HCT116 (cell line): ENCODE measurements around the gene ZNF576. TPM values are rescaled to one million over a fixed set of nuclear protein-coding genes. Genes with fewer than 3 reads are reported as not detected.

Experiments used
- ATAC-seq: fragments of 200-7000 bp; cut with Tn5 transposase; 2 replicates; pipeline ENCODE4 v1.9.1; 2020; ENCODE audit warnings: mild to moderate bottlenecking, moderate library complexity
- BruUV-seq: library from RNA; stranded (reverse); fragments of 400-500 nt; replicated peaks from 2 replicates; lab custom pipeline; 2021; lab: Mats Ljungman, UMichigan
- CTCF ChIA-PET: fragments of 300-600 bp; sonication (Branson Sonifier 250); formaldehyde crosslinking; loops from one replicate; lab custom pipeline; 2021; ENCODE audit warnings: antibody characterized with exemption; lab: Charles Lee
- POLR2A ChIA-PET: fragments of 300-600, 350-600 bp; sonication (Branson Sonifier 250); formaldehyde crosslinking; loops from one replicate; lab custom pipeline; 2021; ENCODE audit warnings: antibody characterized with exemption; lab: Charles Lee
- RAD21 ChIA-PET, 2 experiments: fragments of 300-600 bp; sonication (Branson Sonifier 250); formaldehyde crosslinking; loops; one replicate each; lab custom pipeline; 2023; ENCODE audit warnings: low total read pairs in 2 of 2; ENCODE audit not compliant: uncharacterized antibody in 2 of 2, unreplicated experiment in 2 of 2, low non-redundant PET in 1 of 2; lab: Charles Lee
- DNase-seq: peaks from one replicate; pipeline ENCODE4 v3.0.0-alpha.2; 2010; ENCODE audit warnings: low read depth, low spot score
- H2AFZ ChIP-seq: fragments of 200-600 bp; shearing (Covaris generic), sonication (generic); 2 replicates; pipeline ENCODE4 v1.6.1; 2017; ENCODE audit warnings: low read depth, mixed run types, mixed read lengths, antibody characterized with exemption, low read length; ENCODE audit not compliant: poor library complexity, severe bottlenecking
- H3K27ac ChIP-seq: 2 replicates; pipeline ENCODE4 v1.5.1; 2012; ENCODE audit warnings: low read depth, low read length
- H3K27me3 ChIP-seq: fragments of 200-600 bp; sonication (generic); 2 replicates; pipeline ENCODE4 v1.6.1; 2016; ENCODE audit warnings: mixed run types, low read length, mixed read lengths; ENCODE audit not compliant: insufficient read depth
- H3K36me3 ChIP-seq, 2 experiments: fragments of 200-500 bp in 1 of 2; fragments of 200-600 bp in 1 of 2; sonication (Bioruptor generic) in 1 of 2; sonication (generic) in 1 of 2; 2 replicates each; pipeline versions ENCODE4 v1.5.1 to v1.6.1; 2014 to 2016; ENCODE audit warnings: low read length in 2 of 2, inconsistent platforms in 1 of 2, mixed read lengths in 1 of 2, mixed run types in 1 of 2; ENCODE audit not compliant: insufficient read depth in 2 of 2, control insufficient read depth in 1 of 2
- H3K4me1 ChIP-seq, 2 experiments: fragments of 200-600 bp in 1 of 2; sonication (generic) in 1 of 2; 2 replicates each; pipeline versions ENCODE4 v1.5.1 to v1.6.1; 2012 to 2017; ENCODE audit warnings: low read length in 2 of 2, inconsistent platforms in 1 of 2, mild to moderate bottlenecking in 1 of 2, mixed read lengths in 1 of 2, mixed run types in 1 of 2, moderate library complexity in 1 of 2; ENCODE audit not compliant: insufficient read depth in 2 of 2, control insufficient read depth in 1 of 2
- H3K4me2 ChIP-seq: fragments of 200-600 bp; sonication (generic); 2 replicates; pipeline ENCODE4 v1.6.1; 2017; ENCODE audit warnings: mixed run types, low read length, mixed read lengths
- H3K4me3 ChIP-seq, 2 experiments: fragments of 200-600 bp in 1 of 2; sonication (generic) in 1 of 2; replicated peaks in 1 of 2; 2 replicates each; pipeline ENCODE4 v1.5.1; 2011 to 2016; ENCODE audit warnings: low read length in 2 of 2, control low read depth in 1 of 2, low read depth in 1 of 2, mild to moderate bottlenecking in 1 of 2, mixed read lengths in 1 of 2, mixed run types in 1 of 2
- H3K79me2 ChIP-seq: fragments of 200-600 bp; sonication (generic); 2 replicates; pipeline ENCODE4 v1.6.1; 2017; ENCODE audit warnings: mild to moderate bottlenecking, mixed run types, low read length, moderate library complexity, mixed read lengths; ENCODE audit not compliant: insufficient read depth
- H3K9ac ChIP-seq: fragments of 200-600 bp; sonication (generic); 2 replicates; pipeline ENCODE4 v1.6.1; 2016; ENCODE audit warnings: low read length, mixed read lengths
- H3K9me2 ChIP-seq: fragments of 200-600 bp; sonication (generic), shearing (Covaris generic); 2 replicates; pipeline ENCODE4 v1.6.1; 2017; ENCODE audit warnings: mixed run types, mild to moderate bottlenecking, moderate library complexity; ENCODE audit not compliant: insufficient read depth
- H3K9me3 ChIP-seq, 2 experiments: fragments of 200-500 bp in 1 of 2; fragments of 200-600 bp in 1 of 2; sonication (Bioruptor generic) in 1 of 2; sonication (generic) in 1 of 2; 2 replicates each; pipeline ENCODE4 v1.6.1; 2014 to 2017; ENCODE audit warnings: low read length in 2 of 2, mixed read lengths in 2 of 2, inconsistent platforms in 1 of 2, low read depth in 1 of 2, mild to moderate bottlenecking in 1 of 2, mixed run types in 1 of 2, moderate library complexity in 1 of 2; ENCODE audit not compliant: control insufficient read depth in 1 of 2, insufficient read depth in 1 of 2
- H4K20me1 ChIP-seq: fragments of 200-600 bp; sonication (generic), shearing (Covaris generic); 2 replicates; pipeline ENCODE4 v1.6.1; 2017; ENCODE audit warnings: mixed run types, mild to moderate bottlenecking, moderate library complexity; ENCODE audit not compliant: insufficient read depth
- CBX3 ChIP-seq: IDR thresholded peaks from 2 replicates; pipeline ENCODE4 v1.6.1; 2012; ENCODE audit warnings: low read depth
- EGR1 ChIP-seq: IDR thresholded peaks from 2 replicates; pipeline ENCODE4 v1.6.1; 2012; ENCODE audit warnings: low read depth
- ELF1 ChIP-seq: IDR thresholded peaks from 2 replicates; pipeline ENCODE4 v1.6.1; 2012; ENCODE audit warnings: low read depth, borderline replicate concordance
- EZH2phosphoT487 ChIP-seq: fragments of 200-600 bp; IDR thresholded peaks from 2 replicates; pipeline ENCODE4 v1.6.1; 2018; ENCODE audit warnings: antibody characterized with exemption, borderline replicate concordance
- POLR2A ChIP-seq: IDR thresholded peaks from 2 replicates; pipeline ENCODE4 v1.7.0; 2011; ENCODE audit warnings: borderline replicate concordance; ENCODE audit not compliant: insufficient read depth, insufficient read length; ENCODE audit errors: extremely low read depth
- POLR2AphosphoS5 ChIP-seq: IDR thresholded peaks from 2 replicates; pipeline ENCODE4 v1.6.1; 2011; ENCODE audit warnings: mild to moderate bottlenecking, low read depth, low read length, moderate library complexity
- RAD21 ChIP-seq: IDR thresholded peaks from 2 replicates; pipeline ENCODE4 v1.6.1; 2012; ENCODE audit warnings: low read depth, mild to moderate bottlenecking
- SIN3A ChIP-seq: IDR thresholded peaks from 2 replicates; pipeline ENCODE4 v1.6.1; 2012; ENCODE audit warnings: low read depth
- SP1 ChIP-seq: IDR thresholded peaks from 2 replicates; pipeline ENCODE4 v1.6.1; 2012; ENCODE audit warnings: low read depth
- SRF ChIP-seq: IDR thresholded peaks from 2 replicates; pipeline ENCODE4 v1.6.1; 2012; ENCODE audit warnings: low read depth
- TCF7L2 ChIP-seq: IDR thresholded peaks from 2 replicates; pipeline ENCODE4 v1.7.0; 2011; ENCODE audit warnings: borderline replicate concordance, inconsistent platforms; ENCODE audit not compliant: insufficient read depth, insufficient read length; ENCODE audit errors: extremely low read depth
- YY1 ChIP-seq: IDR thresholded peaks from 2 replicates; pipeline ENCODE4 v1.6.1; 2011; ENCODE audit warnings: low read length, low read depth, moderate library complexity, mild to moderate bottlenecking; ENCODE audit not compliant: insufficient replicate concordance; ENCODE audit errors: extremely low read depth
- ZNF274 ChIP-seq: fragments of 200-500 bp; sonication (Bioruptor generic); IDR thresholded peaks from 2 replicates; pipeline ENCODE4 v1.6.1; 2014; ENCODE audit warnings: mild to moderate bottlenecking, low read depth, low read length, inconsistent platforms
- intact Hi-C: fragments of 100-400 bp; cut with micrococcal nuclease; formaldehyde crosslinking; loops from 2 replicates; pipeline ENCODE4 v1.10.0; 2022
- total RNA-seq: library from RNA; stranded (reverse); gene quantifications from one replicate; pipeline ENCODE4 v1.2.1, GENCODE V29; 2021; ENCODE audit not compliant: unreplicated experiment
- TF ChIP-seq, protein P1 (sequence below): IDR thresholded peaks from 2 replicates; pipeline ENCODE4 v1.6.1; 2012; ENCODE audit warnings: low read depth
- TF ChIP-seq, protein P2 (sequence below): IDR thresholded peaks from 2 replicates; pipeline ENCODE4 v1.6.1; 2012
- TF ChIP-seq, protein P3 (sequence below): IDR thresholded peaks from 2 replicates; pipeline ENCODE4 v1.6.1; 2012

Gene ZNF576
- total RNA-seq, 1 experiment from 2014 or later = 11.2 TPM

DNA sequence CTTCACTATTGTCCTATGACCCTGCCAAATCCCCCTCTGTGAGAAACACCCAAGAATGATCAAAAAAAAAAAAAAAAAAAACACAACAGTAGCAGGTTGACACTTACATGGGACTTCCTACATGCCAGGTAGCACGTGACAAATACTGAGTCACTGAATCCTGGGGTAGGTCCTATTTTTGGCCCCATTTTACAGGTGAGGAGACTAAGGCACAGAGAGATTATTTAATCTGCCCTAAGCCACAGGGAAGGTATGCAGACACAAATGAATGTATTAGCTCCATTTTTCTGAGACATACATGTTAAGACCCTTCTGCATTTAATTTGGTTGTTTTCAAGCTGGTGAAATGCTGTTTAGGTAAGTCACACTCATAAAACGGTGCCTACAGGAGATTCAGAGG is 47.7 kb upstream of the ZNF576 start (continued):
- TF ChIP-seq, protein P1, sequence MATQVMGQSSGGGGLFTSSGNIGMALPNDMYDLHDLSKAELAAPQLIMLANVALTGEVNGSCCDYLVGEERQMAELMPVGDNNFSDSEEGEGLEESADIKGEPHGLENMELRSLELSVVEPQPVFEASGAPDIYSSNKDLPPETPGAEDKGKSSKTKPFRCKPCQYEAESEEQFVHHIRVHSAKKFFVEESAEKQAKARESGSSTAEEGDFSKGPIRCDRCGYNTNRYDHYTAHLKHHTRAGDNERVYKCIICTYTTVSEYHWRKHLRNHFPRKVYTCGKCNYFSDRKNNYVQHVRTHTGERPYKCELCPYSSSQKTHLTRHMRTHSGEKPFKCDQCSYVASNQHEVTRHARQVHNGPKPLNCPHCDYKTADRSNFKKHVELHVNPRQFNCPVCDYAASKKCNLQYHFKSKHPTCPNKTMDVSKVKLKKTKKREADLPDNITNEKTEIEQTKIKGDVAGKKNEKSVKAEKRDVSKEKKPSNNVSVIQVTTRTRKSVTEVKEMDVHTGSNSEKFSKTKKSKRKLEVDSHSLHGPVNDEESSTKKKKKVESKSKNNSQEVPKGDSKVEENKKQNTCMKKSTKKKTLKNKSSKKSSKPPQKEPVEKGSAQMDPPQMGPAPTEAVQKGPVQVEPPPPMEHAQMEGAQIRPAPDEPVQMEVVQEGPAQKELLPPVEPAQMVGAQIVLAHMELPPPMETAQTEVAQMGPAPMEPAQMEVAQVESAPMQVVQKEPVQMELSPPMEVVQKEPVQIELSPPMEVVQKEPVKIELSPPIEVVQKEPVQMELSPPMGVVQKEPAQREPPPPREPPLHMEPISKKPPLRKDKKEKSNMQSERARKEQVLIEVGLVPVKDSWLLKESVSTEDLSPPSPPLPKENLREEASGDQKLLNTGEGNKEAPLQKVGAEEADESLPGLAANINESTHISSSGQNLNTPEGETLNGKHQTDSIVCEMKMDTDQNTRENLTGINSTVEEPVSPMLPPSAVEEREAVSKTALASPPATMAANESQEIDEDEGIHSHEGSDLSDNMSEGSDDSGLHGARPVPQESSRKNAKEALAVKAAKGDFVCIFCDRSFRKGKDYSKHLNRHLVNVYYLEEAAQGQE = no peak
- TF ChIP-seq POLR2AphosphoS5 (no peak), RAD21 (no peak), CBX3 (no peak)

DNA sequence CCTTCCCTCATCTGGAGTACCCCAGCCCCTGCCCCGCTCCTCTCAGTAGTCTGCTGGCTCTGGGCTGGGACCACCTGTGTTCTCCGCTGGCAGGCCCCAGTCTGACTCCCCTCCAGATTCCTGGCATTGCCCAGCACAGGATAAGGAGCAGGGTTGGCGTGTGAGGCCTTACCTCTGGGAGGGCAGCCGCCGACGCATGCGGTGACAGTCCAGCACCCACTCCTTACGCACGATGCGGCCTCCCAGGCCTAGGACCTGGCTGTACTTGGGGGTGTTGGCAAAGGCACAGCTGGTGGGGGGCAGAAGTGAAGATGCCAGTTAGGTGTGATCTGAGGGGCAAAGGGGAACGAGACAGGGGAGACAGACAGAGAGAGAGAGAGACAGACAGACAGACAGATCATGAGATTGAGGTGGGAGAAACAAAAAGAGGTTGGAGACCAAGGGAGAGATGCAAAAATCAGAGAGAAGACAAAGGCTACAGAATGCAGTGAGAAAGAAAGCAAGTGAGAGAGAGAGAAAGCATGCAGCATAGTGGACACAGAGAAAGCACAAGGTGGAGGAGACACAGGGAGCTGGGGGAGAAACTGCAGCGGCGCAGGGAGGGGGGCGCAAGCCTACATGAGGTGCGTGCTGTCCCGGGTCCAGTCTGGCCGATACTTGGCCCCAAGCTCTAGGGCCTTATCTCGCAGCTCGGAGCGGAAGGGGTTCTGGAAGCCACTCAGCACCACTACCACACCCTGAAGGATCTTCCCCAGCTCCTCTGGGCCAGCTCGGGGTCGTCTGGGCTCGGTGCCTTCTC is 44.8 kb upstream of the ZNF576 start:
- POLR2A ChIA-PET = no interaction called here
- BruUV-seq = no TSS peak
- no peak overlapping the region for H3K27ac ChIP-seq
- no peak overlapping the region for H3K4me2 ChIP-seq
- no peak for ATAC-seq
- H3K4me1 ChIP-seq = no peaks in the 10 kb centered on the region
- H3K4me3 ChIP-seq = no peak overlapping the region
- H3K36me3 ChIP-seq = peaks cover 5 to 10% of the 10 kb centered on the region in 2 experiments; a peak in 3 of 4 replicates
- DNase-seq = no peak
- H4K20me1 ChIP-seq = no peaks in the 10 kb centered on the region
- no peaks in the 10 kb centered on the region for H3K9me3 ChIP-seq
- H3K79me2 ChIP-seq = no peaks in the 10 kb centered on the region
- no peaks in the 10 kb centered on the region for H3K27me3 ChIP-seq
- intact Hi-C loops = no loop called here
- H3K9me2 ChIP-seq = no peaks in the 10 kb centered on the region
- CTCF ChIA-PET = no interaction called here
- no peak overlapping the region for H2AFZ ChIP-seq
- RAD21 ChIA-PET = no interaction called here
- no peak overlapping the region for H3K9ac ChIP-seq
- TF ChIP-seq EGR1 = no peak
- no peak for TF ChIP-seq RAD21
- no peak for TF ChIP-seq SP1
- TF ChIP-seq, protein P2, sequence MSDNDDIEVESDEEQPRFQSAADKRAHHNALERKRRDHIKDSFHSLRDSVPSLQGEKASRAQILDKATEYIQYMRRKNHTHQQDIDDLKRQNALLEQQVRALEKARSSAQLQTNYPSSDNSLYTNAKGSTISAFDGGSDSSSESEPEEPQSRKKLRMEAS = no peak
- no peak for TF ChIP-seq CBX3
- no peak for TF ChIP-seq SIN3A
- TF ChIP-seq, protein P1 = no peak
- TF ChIP-seq ELF1 = no peak
- no peak for TF ChIP-seq POLR2AphosphoS5
- TF ChIP-seq TCF7L2 = no peak
- TF ChIP-seq, protein P3, sequence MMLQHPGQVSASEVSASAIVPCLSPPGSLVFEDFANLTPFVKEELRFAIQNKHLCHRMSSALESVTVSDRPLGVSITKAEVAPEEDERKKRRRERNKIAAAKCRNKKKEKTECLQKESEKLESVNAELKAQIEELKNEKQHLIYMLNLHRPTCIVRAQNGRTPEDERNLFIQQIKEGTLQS = no peak
- TF ChIP-seq SRF = no peak
- TF ChIP-seq POLR2A = no peak
- TF ChIP-seq YY1 = no peak
- no peak for TF ChIP-seq EZH2phosphoT487
- no peak for TF ChIP-seq ZNF274
